SJCRH30 (cell line): Measurements from ENCODE around the gene LUC7L2. TPM values are rescaled to one million over a fixed set of nuclear protein-coding genes. Genes with fewer than 3 reads are reported as not detected.
A peak's percentile ranks its signal among the peaks of the same experiment; 100 is the strongest.
"Not testable (repeated sequence)": the region's sequence is repeated elsewhere in the genome, so short reads cannot be mapped to it uniquely, and the experiment has no call there.

Source experiments
- DNase-seq, 2 experiments: peaks; one replicate each; pipeline ENCODE4 v3.0.0-alpha.2; 2015 to 2020
- H3K27ac ChIP-seq: fragments of 250-450 bp; sonication (Bioruptor Pico); 2 replicates; pipeline ENCODE4 v1.5.1; 2020; ENCODE audit warnings: mild to moderate bottlenecking, moderate library complexity
- H3K27me3 ChIP-seq: fragments of 250-450 bp; sonication (Bioruptor Pico); 2 replicates; pipeline ENCODE4 v1.5.1; 2020; ENCODE audit warnings: mild to moderate bottlenecking, moderate library complexity
- H3K36me3 ChIP-seq: fragments of 250-450 bp; sonication (Bioruptor Pico); 2 replicates; pipeline ENCODE4 v1.5.1; 2020; ENCODE audit warnings: mild to moderate bottlenecking, moderate library complexity
- H3K4me1 ChIP-seq: fragments of 250-450 bp; sonication (Bioruptor Pico); 2 replicates; pipeline ENCODE4 v1.5.1; 2020; ENCODE audit warnings: mild to moderate bottlenecking, moderate library complexity
- H3K4me3 ChIP-seq: fragments of 250-450 bp; sonication (Bioruptor Pico); 2 replicates; pipeline ENCODE4 v1.5.1; 2020; ENCODE audit warnings: mild to moderate bottlenecking, moderate library complexity
- H3K9me3 ChIP-seq: fragments of 250-450 bp; sonication (Bioruptor Pico); replicated peaks from 2 replicates; pipeline ENCODE4 v1.5.1; 2020; ENCODE audit warnings: mild to moderate bottlenecking, moderate library complexity
- total RNA-seq: library from RNA; depleted of rRNA; stranded (reverse); fragments of >200 nt; shearing (Covaris generic); gene quantifications from 2 replicates; pipeline ENCODE4 v1.2.3, GENCODE V29; 2014

The LUC7L2 gene
- total RNA-seq, 1 experiment from 2014 or later: 111 TPM

GRCh38 chr7:139431010-139431409 lies 71.3 kb downstream of the LUC7L2 start:
- Histone ChIP-seq H3K36me3 (0 out of 2 replicates have a peak, but pooled peaks cover 7% of the 10 kb centered on the region), H3K4me3 (no peak overlapping the region), H3K27me3 (no peaks in the 10 kb centered on the region), H3K9me3 (no peaks in the 10 kb centered on the region), H3K4me1 (peaks cover 3% of the 10 kb centered on the region; the same call in 1 of the 2 replicates), H3K27ac (no peak overlapping the region)
- no peak for DNase-seq

- Histone ChIP-seq H3K27me3 (no peaks in the 10 kb centered on the region), H3K27ac (no peak overlapping the region), H3K4me3 (no peak overlapping the region), H3K36me3 (0 out of 2 replicates have a peak, but pooled peaks cover 7% of the 10 kb centered on the region), H3K9me3 (no peaks in the 10 kb centered on the region), H3K4me1 (peaks cover 3% of the 10 kb centered on the region; the same call in 1 of the 2 replicates)
- peak in 1 of 2 experiments; percentile 45 for DNase-seq
Measured at GRCh38 chr7:139431459-139431858, 71.8 kb downstream of the LUC7L2 start.

DNA sequence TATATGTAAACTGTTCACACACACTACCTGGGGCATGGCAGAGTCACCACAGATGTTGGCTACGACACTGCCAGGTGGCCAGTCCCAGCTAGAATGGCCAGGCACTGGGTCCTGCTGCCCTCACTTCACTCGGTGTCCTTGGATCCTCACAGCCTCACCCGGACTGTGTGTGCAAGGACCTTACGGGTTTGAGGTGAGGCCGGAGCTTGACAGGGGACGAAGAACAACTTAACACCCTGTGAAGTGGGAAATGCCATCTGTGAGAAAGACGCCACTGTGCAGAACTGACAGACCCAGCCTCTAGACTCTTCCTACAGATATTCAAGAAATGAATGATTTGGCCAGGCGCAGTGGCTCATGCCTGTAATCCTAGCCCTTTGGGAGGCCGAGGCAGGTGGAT lies 77.1 kb downstream of the LUC7L2 start:
- DNase-seq: no peak
- Histone ChIP-seq H3K4me3 (no peak overlapping the region), H3K4me1 (no peaks in the 10 kb centered on the region; the same call in 1 of the 2 replicates), H3K9me3 (no peaks in the 10 kb centered on the region), H3K27me3 (no peaks in the 10 kb centered on the region), H3K27ac (no peak overlapping the region), H3K36me3 (0 out of 2 replicates have a peak, but pooled peaks cover 7% of the 10 kb centered on the region)

DNA sequence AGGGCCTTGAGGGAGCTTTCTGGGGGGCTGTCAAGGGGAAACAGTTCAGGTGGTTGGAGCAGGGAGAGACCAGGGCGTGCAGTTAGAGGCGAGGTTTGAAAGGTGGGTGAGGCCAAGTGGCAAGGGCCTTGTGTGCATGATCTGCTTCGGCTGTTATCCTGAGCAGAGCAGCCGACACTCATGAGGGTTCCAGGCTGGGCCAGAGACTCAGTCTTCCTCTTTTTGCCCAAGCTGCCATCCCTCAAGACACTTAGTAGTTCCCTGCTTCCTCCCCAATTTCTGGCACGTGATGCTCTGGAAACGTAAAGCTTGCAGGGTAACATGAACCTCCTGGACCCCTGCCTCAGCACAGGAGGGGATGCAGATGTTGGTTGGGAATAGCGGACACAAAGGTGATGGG lies 79.7 kb downstream of the LUC7L2 start:
- H3K9me3 ChIP-seq: no peaks in the 10 kb centered on the region
- H3K27ac ChIP-seq: no peak overlapping the region
- H3K27me3 ChIP-seq: no peaks in the 10 kb centered on the region
- 0 out of 2 replicates have a peak, but pooled peaks cover 1% of the 10 kb centered on the region for H3K36me3 ChIP-seq
- no peak for DNase-seq
- no peak overlapping the region for H3K4me3 ChIP-seq
- H3K4me1 ChIP-seq: no peaks in the 10 kb centered on the region; the same call in 1 of the 2 replicates

GRCh38 chr7:139441961-139442360 lies 82.3 kb downstream of the LUC7L2 start:
- Histone ChIP-seq H3K36me3 (no peaks in the 10 kb centered on the region), H3K4me1 (no peaks in the 10 kb centered on the region)

DNA sequence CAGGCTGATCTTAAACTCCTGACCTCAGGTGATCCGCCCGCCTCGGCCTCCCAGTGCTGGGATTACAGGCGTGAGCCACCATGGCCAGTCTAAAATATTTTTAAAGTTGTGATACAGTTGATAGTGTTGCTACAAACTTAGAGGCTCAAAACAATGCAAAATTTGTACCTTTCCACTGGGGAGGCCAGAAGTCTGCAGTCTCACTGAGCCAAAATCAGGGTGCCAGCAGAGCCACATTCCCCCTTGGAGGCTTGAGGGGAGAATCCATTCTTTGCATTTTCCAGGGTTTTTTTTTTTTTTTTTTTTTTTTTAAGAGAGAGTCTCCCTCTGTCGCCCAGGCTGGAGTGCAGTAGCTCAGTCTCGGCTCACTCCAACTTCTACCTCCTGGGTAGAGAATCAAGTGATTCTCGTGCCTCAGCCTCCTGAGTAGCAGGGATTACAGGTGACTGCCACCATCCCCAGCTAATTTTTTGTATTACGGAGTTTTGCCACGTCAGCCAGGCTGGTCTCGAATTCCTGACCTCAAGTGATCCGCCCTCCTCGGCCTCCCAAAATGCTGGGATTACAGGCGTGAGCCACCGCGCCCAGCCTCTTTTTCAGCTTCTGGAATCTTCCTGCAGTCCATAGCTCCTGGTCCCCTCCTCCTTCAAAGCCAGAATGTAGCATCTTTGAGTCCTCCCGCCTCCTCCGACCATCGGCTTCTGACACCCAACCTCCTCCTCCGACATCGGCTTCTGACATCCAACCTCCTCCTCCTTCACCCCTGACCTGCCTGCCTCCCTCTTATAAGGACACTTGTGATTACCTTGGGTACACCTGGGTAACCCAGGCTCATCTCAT lies 86.6 kb downstream of the LUC7L2 start:
- DNase-seq: no peak
- no peak overlapping the region for H3K27ac ChIP-seq
- no peaks in the 10 kb centered on the region for H3K27me3 ChIP-seq
- H3K9me3 ChIP-seq: no peaks in the 10 kb centered on the region
- H3K4me3 ChIP-seq: no peak overlapping the region
- no peaks in the 10 kb centered on the region for H3K4me1 ChIP-seq
- H3K36me3 ChIP-seq: no peaks in the 10 kb centered on the region

More at GRCh38 chr7:139441961-139442360, 82.3 kb downstream of the LUC7L2 start:
- Histone ChIP-seq H3K27me3 (no peaks in the 10 kb centered on the region), H3K4me3 (no peak overlapping the region), H3K9me3 (no peaks in the 10 kb centered on the region), H3K27ac (no peak overlapping the region)
- DNase-seq: no peak

DNA sequence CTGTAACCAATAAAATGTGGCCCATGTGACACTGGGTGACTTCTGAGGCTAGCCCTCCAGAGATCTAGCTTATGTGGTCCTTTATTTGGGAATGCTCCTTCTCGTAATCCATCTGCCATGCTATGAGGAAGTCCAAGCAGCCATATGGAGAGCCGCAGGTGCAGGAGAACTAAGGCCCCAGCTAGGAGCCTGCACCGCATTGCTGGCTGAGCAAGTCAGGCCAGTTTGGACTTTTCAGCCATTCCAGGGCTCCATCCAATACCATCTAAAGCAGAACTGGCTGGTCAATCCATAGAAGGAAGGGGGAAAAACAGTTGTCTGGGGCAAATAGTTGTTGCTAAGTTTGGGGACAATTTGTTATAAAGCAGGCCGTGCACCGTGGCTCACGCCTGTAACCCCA lies 91.2 kb downstream of the LUC7L2 start:
- Histone ChIP-seq H3K27ac (no peak overlapping the region), H3K4me1 (no peaks in the 10 kb centered on the region), H3K27me3 (no peaks in the 10 kb centered on the region), H3K36me3 (no peaks in the 10 kb centered on the region), H3K9me3 (no peaks in the 10 kb centered on the region), H3K4me3 (no peak overlapping the region)
- no peak for DNase-seq

DNA sequence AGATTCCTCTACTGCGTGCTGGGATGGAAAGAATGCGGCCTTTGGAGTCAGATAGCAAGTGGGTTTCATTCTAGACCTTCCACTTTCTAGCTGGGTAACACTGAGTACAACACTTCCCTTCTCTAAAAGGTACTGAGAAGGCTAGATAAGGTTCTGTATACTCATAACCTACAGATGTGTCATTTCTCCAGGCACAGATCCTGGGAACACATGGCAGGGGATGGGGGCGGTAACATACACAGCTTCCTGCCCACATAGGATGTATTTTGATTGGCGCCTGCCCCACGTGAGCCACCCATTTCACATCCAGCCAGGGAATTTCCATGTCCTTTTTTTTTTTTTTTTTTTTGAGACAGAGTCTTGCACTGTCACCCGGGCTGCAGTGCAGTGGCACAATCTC lies 91.9 kb downstream of the LUC7L2 start:
- H3K4me1 ChIP-seq: no peaks in the 10 kb centered on the region; the same call in 1 of the 2 replicates
- no peaks in the 10 kb centered on the region for H3K27me3 ChIP-seq
- H3K27ac ChIP-seq: no peak overlapping the region
- no peak overlapping the region for H3K4me3 ChIP-seq
- H3K36me3 ChIP-seq: no peaks in the 10 kb centered on the region
- no peaks in the 10 kb centered on the region for H3K9me3 ChIP-seq
- DNase-seq: no peak

GRCh38 chr7:139452958-139453672 lies 93.4 kb downstream of the LUC7L2 start:
- no peak overlapping the region; the same call in 1 of the 2 replicates for H3K4me3 ChIP-seq

GRCh38 chr7:139453673-139454321 lies 94.1 kb downstream of the LUC7L2 start:
- Histone ChIP-seq H3K9me3 (no peaks in the 10 kb centered on the region), H3K36me3 (no peaks in the 10 kb centered on the region), H3K27me3 (no peaks in the 10 kb centered on the region), H3K4me3 (peak overlapping the region; percentile 47), H3K4me1 (no peaks in the 10 kb centered on the region; the same call in 1 of the 2 replicates), H3K27ac (no peak overlapping the region; the same call in 1 of the 2 replicates)
- peak; percentile 27 to 43 for DNase-seq

More at GRCh38 chr7:139452958-139453672, 93.4 kb downstream of the LUC7L2 start:
- Histone ChIP-seq H3K36me3 (no peaks in the 10 kb centered on the region), H3K9me3 (no peaks in the 10 kb centered on the region), H3K27ac (no peak overlapping the region), H3K4me1 (no peaks in the 10 kb centered on the region; the same call in 1 of the 2 replicates), H3K27me3 (no peaks in the 10 kb centered on the region)
- DNase-seq: peak in 1 of 2 experiments; percentile 21

DNA sequence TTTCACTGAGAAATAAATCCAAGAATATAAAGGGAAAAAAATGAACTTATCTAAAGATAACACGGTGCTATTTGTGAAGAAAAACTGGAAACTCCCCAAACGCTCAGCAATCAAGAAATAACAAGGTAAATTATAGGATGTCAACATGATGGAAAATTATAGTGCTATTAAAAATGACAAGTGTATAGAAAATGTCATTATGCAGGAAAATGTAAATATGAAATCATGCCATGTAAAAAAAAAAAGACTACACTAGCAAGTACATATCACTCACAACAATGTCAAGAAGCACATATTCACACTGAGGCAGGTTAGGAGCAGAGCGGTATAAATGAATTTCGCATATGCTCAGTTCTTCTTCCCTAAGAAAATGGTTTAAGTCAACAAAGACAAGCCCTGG lies 96.1 kb downstream of the LUC7L2 start:
- Histone ChIP-seq H3K4me1 (no peaks in the 10 kb centered on the region; the same call in 1 of the 2 replicates), H3K27ac (no peak overlapping the region), H3K4me3 (no peak overlapping the region), H3K9me3 (no peaks in the 10 kb centered on the region), H3K27me3 (no peaks in the 10 kb centered on the region), H3K36me3 (no peaks in the 10 kb centered on the region)
- DNase-seq: no peak

DNA sequence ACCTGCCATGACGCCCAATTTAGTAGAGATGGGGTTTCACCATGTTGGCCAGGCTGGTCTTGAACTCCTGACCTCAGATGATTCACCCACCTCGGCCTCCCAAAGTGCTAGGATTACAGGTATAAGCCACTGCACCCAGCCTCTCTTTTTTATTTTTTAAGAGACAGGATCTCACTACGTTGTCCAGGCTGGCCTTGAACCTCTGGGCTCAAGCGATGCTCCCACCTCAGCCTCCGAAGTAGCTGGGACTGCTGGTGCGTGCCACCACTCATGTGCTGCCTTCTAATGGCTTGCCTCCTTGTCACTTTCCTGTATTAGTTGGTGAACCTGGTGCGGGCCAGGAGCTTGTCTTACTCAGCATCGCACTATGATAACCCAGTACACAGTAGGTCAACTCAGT lies 96.8 kb downstream of the LUC7L2 start:
- Histone ChIP-seq H3K4me1 (no peaks in the 10 kb centered on the region; the same call in 1 of the 2 replicates), H3K9me3 (no peaks in the 10 kb centered on the region), H3K27me3 (no peaks in the 10 kb centered on the region), H3K27ac (no peak overlapping the region), H3K4me3 (no peak overlapping the region), H3K36me3 (no peaks in the 10 kb centered on the region)
- DNase-seq: no peak

- peak; percentile 54 to 55 for DNase-seq
- Histone ChIP-seq H3K27me3 (no peaks in the 10 kb centered on the region), H3K4me1 (no peaks in the 10 kb centered on the region; the same call in 1 of the 2 replicates), H3K36me3 (no peaks in the 10 kb centered on the region), H3K27ac (no peak overlapping the region), H3K9me3 (no peaks in the 10 kb centered on the region), H3K4me3 (no peak overlapping the region)
Measured at GRCh38 chr7:139457153-139457946, 97.7 kb downstream of the LUC7L2 start.

DNA sequence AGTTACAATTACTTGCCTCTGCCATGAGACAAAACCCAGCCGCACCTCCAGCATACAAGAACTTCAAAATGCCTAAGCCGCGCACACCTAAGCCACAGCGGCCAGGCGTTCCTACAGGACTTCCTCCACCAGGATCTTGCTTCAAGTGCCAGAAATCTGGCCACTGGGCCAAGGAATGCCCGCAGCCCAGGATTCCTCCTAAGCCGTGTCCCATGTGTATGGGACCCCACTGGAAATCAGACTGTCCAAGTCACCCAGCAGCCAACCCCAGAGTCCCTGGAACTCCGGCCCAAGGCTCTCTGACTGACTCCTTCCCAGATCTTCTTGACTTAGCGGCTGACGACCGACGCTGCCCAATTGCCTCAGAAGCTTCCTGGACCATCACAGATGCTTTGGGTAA lies 103.7 kb downstream of the LUC7L2 start:
- not testable (repeated sequence) for H3K4me3 ChIP-seq, H3K4me1 ChIP-seq, H3K36me3 ChIP-seq, DNase-seq, H3K27ac ChIP-seq, H3K9me3 ChIP-seq, H3K27me3 ChIP-seq
